ENCODE results near the gene DEGS2.
"Not testable (repeated sequence)": the region's sequence is repeated elsewhere in the genome, so short reads cannot be mapped to it uniquely, and the experiment has no call there.

DNA sequence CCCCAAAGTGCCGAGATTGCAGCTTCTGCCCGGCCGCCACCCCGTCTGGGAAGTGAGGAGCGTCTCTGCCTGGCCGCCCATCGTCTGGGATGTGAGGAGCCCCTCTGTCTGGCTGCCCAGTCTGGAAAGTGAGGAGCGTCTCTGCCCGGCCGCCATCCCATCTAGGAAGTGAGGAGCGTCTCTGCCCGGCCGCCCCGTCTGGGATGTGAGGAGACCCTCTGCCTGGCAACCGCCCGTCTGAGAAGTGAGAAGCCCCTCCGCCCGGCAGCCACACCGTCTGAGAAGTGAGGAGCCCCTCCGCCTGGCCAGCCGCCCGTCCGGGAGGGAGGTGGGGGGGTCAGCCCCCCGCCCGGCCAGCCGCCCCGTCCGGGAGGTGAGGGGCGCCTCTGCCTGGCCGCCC lies 21.2 kb upstream of the DEGS2 start:
- not testable (repeated sequence) for TF ChIP-seq EZH2 (IDR thresholded peaks at IDR 0.05; ENCODE audit: borderline replicate concordance, low read depth, low read length, poor library complexity, severe bottlenecking)
- TF ChIP-seq, protein P1, sequence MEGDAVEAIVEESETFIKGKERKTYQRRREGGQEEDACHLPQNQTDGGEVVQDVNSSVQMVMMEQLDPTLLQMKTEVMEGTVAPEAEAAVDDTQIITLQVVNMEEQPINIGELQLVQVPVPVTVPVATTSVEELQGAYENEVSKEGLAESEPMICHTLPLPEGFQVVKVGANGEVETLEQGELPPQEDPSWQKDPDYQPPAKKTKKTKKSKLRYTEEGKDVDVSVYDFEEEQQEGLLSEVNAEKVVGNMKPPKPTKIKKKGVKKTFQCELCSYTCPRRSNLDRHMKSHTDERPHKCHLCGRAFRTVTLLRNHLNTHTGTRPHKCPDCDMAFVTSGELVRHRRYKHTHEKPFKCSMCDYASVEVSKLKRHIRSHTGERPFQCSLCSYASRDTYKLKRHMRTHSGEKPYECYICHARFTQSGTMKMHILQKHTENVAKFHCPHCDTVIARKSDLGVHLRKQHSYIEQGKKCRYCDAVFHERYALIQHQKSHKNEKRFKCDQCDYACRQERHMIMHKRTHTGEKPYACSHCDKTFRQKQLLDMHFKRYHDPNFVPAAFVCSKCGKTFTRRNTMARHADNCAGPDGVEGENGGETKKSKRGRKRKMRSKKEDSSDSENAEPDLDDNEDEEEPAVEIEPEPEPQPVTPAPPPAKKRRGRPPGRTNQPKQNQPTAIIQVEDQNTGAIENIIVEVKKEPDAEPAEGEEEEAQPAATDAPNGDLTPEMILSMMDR (conservative IDR thresholded peaks at IDR 0.05; ENCODE audit: low read depth, low read length): not testable (repeated sequence)

Measured in A673 (cell line).